Endothelial cell of umbilical vein (primary cell): Measurements from ENCODE around the gene CSRP1. TPM values are rescaled to one million over a fixed set of nuclear protein-coding genes. Genes with fewer than 3 reads are reported as not detected.
"Not testable (repeated sequence)": the region's sequence is repeated elsewhere in the genome, so short reads cannot be mapped to it uniquely, and the experiment has no call there.

ENCODE experiments used
- BruUV-seq: library from RNA; stranded (reverse); fragments of 400-500 nt; replicated peaks from 2 replicates; lab custom pipeline; 2021; lab: Mats Ljungman, UMichigan
- CTCF ChIA-PET: fragments of 300-600, 350-600 bp; sonication (Branson Sonifier 250); formaldehyde crosslinking; loops from one replicate; lab custom pipeline; 2021; ENCODE audit warnings: antibody characterized with exemption, inconsistent platforms; lab: Charles Lee
- POLR2A ChIA-PET: fragments of 300-600, 350-600 bp; sonication (Branson Sonifier 250); formaldehyde crosslinking; loops from one replicate; lab custom pipeline; 2021; ENCODE audit warnings: antibody characterized with exemption, inconsistent platforms; lab: Charles Lee
- DNase-seq: peaks from one replicate; pipeline ENCODE4 v3.0.0-alpha.2; 2011; ENCODE audit warnings: low read depth, low spot score
- FAIRE-seq: peaks from 2 replicates; lab custom pipeline; 2011; peaks lifted over from hg19 to GRCh38; lab: Jason Lieb, UNC
- H2AFZ ChIP-seq: 2 replicates; pipeline ENCODE4 v1.6.0; 2012; ENCODE audit warnings: low read depth, low read length, control low read depth, inconsistent platforms
- H3K27ac ChIP-seq: 2 replicates; pipeline ENCODE4 v1.5.1; 2011; ENCODE audit warnings: low read depth, mild to moderate bottlenecking, control low read depth, low read length, moderate library complexity; ENCODE audit not compliant: insufficient read depth
- H3K27me3 ChIP-seq, 2 experiments: 2 replicates each; pipeline versions ENCODE4 v1.6.0 to v1.6.1; 2011; ENCODE audit warnings: low read length in 2 of 2, mixed read lengths in 1 of 2; ENCODE audit not compliant: control insufficient read depth in 2 of 2, insufficient read depth in 2 of 2
- H3K36me3 ChIP-seq, 2 experiments: 2 replicates in 1 of 2; 3 replicates in 1 of 2; pipeline ENCODE4 v1.5.1; 2011; ENCODE audit warnings: low read length in 2 of 2, mild to moderate bottlenecking in 1 of 2, moderate library complexity in 1 of 2; ENCODE audit not compliant: control insufficient read depth in 2 of 2, insufficient read depth in 2 of 2; ENCODE audit errors: extremely low read depth in 1 of 2
- H3K4me1 ChIP-seq: 3 replicates; pipeline ENCODE4 v1.5.1; 2011; ENCODE audit warnings: mild to moderate bottlenecking, low read length; ENCODE audit not compliant: control insufficient read depth, insufficient read depth; ENCODE audit errors: extremely low read depth
- H3K4me2 ChIP-seq: 2 replicates; pipeline ENCODE4 v1.6.1; 2011; ENCODE audit warnings: low read length, control low read depth, mixed read lengths; ENCODE audit not compliant: insufficient read depth
- H3K4me3 ChIP-seq, 3 experiments: fragments of 200-600 bp in 1 of 3; sonication (generic), shearing (Covaris generic) in 1 of 3; replicated peaks in 1 of 3; 2 replicates each; pipeline ENCODE4 v1.5.1; 2011 to 2016; ENCODE audit warnings: control low read depth in 3 of 3, low read length in 3 of 3, mild to moderate bottlenecking in 2 of 3, inconsistent platforms in 1 of 3, low read depth in 1 of 3, moderate library complexity in 1 of 3; ENCODE audit not compliant: insufficient read depth in 1 of 3
- H3K79me2 ChIP-seq: 2 replicates; pipeline ENCODE4 v1.6.0; 2012; ENCODE audit warnings: low read length, inconsistent platforms; ENCODE audit not compliant: control insufficient read depth, insufficient read depth
- H3K9ac ChIP-seq: replicated peaks from 2 replicates; pipeline ENCODE3; 2011; ENCODE audit warnings: low read length, control low read depth; ENCODE audit not compliant: insufficient read depth; ENCODE audit errors: extremely low read depth
- H3K9me1 ChIP-seq: replicated peaks from 3 replicates; pipeline ENCODE4 v1.6.0; 2011; ENCODE audit warnings: mild to moderate bottlenecking, low read length; ENCODE audit not compliant: control insufficient read depth, insufficient read depth; ENCODE audit errors: extremely low read depth
- H3K9me3 ChIP-seq: replicated peaks from 2 replicates; pipeline ENCODE4 v1.5.1; 2012; ENCODE audit warnings: low read length, inconsistent platforms; ENCODE audit not compliant: control insufficient read depth, insufficient read depth
- H4K20me1 ChIP-seq: replicated peaks from 2 replicates; pipeline ENCODE3; 2011; ENCODE audit warnings: mild to moderate bottlenecking, low read length; ENCODE audit not compliant: control insufficient read depth, insufficient read depth; ENCODE audit errors: extremely low read depth
- JUN ChIP-seq: IDR thresholded peaks from 2 replicates; pipeline ENCODE4 v1.6.1; 2011; ENCODE audit warnings: borderline replicate concordance, low read depth; ENCODE audit not compliant: insufficient read length, insufficient read depth
- POLR2A ChIP-seq: IDR thresholded peaks from 2 replicates; pipeline ENCODE4 v1.6.1; 2012; ENCODE audit warnings: low read depth, mild to moderate bottlenecking, control low read depth, low read length
- dilution Hi-C: fragments of 300-500 bp; cut with MboI; formaldehyde crosslinking; loops from one replicate; pipeline ENCODE4 v1.15.0; 2019; ENCODE audit warnings: low sequenced_read_pairs; ENCODE audit not compliant: extremely low pct_ligation_motif_present
- intact Hi-C: fragments of 100-400 bp; cut with micrococcal nuclease; formaldehyde crosslinking; loops from one replicate; pipeline ENCODE4 v1.10.0; 2022
- polyA plus RNA-seq, 4 experiments: library from polyadenylated mRNA; depleted of rRNA in 3 of 4; stranded (reverse) in 3 of 4; unstranded in 1 of 4; fragments of >200 nt; gene quantifications; 2 replicates each; pipeline versions ENCODE4 v1.2.1 to v1.2.3, GENCODE V29; 2011 to 2012; ENCODE audit warnings: missing spikeins in 1 of 4
- total RNA-seq: library from RNA; stranded (reverse); gene quantifications from 2 replicates; pipeline ENCODE4 v1.2.3, GENCODE V29; 2021
- TF ChIP-seq, protein P1 (sequence below): IDR thresholded peaks from 2 replicates; pipeline ENCODE4 v1.6.1; 2011; ENCODE audit not compliant: insufficient read depth, insufficient read length

CSRP1 gene
- total and polyA plus RNA-seq, 2 donors (not counting 3 experiments of a cell fraction or from before 2014, with no cell fraction given): 393 to 510 TPM

DNA sequence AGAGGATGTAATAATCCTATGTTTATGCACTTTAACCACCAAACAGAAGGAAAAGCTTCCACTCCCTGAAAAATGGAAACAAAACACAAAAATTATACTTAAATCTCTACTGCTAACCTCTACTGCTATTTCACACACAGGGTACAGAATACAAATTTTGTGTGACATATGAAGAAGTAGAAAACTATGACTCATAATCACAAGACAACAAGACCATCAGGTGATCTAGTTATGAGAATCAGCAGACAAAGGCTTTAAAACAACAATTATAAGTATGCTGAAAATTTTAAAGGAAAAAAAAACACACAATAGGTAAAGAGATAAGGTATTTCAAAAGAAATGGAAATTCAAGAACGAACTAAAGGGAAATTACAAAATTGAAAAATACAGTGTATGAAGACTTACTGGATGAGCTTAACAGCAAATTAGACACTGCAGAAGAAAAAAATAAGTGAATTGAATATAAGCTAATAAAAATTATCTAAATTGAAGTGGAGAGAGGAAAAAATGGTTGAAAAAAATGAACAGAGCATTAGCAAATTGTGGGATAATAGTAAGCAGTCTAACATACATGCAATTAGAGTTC is 18.4 kb upstream of the CSRP1 start:
- H3K4me2 ChIP-seq: no peak overlapping the region
- no peaks in the 10 kb centered on the region for H3K79me2 ChIP-seq
- H3K27ac ChIP-seq: no peak overlapping the region
- CTCF ChIA-PET: interaction anchor here (1.0 to 5.2 kb wide), 5 partner anchors 12 to 268 kb away, joined by 3 to 31 read pairs (median 3); no protein-coding TSS in a partner anchor
- H3K9ac ChIP-seq: no peak overlapping the region
- no peaks in the 10 kb centered on the region for H3K4me1 ChIP-seq
- no peak overlapping the region for H2AFZ ChIP-seq
- H3K9me3 ChIP-seq: no peaks in the 10 kb centered on the region
- POLR2A ChIA-PET: no interaction called here
- TF ChIP-seq JUN (peak; percentile 25), POLR2A (no peak)
- TF ChIP-seq, protein P1, sequence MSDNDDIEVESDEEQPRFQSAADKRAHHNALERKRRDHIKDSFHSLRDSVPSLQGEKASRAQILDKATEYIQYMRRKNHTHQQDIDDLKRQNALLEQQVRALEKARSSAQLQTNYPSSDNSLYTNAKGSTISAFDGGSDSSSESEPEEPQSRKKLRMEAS: no peak
- intact Hi-C loops: no loop called here
- FAIRE-seq: no peak
- dilution Hi-C loops: no loop called here
- no peak for DNase-seq
- no peaks in the 10 kb centered on the region for H3K36me3 ChIP-seq
- H4K20me1 ChIP-seq: no peaks in the 10 kb centered on the region
- no peak overlapping the region for H3K4me3 ChIP-seq
- BruUV-seq: no TSS peak
- no peaks in the 10 kb centered on the region for H3K27me3 ChIP-seq
- no peaks in the 10 kb centered on the region for H3K9me1 ChIP-seq

DNA sequence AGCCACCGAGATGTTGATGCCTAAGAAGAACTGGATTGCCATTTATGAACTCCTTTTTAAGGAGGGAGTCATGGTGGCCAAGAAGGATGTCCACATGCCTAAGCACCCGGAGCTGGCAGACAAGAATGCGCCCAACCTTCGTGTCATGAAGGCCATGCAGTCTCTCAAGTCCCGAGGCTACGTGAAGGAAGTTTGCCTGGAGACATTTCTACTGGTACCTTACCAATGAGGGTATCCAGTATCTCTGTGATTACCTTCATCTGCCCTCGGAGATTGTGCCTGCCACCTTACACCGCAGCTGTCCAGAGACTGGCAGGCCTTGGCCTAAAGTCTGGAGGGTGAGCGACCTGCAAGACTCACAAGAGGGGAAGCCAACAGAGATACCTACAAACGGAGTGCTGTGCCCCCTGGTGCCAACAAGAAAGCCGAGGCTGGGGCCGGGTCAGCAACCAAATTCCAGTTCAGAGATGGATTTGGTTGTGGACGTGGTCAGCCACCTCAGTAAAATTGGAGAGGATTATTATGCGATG is 13.2 kb upstream of the CSRP1 start:
- H3K79me2 ChIP-seq, intact Hi-C loops, H3K4me2 ChIP-seq, POLR2A ChIA-PET, H3K27me3 ChIP-seq, CTCF ChIA-PET, H3K9me3 ChIP-seq, H3K4me1 ChIP-seq, H2AFZ ChIP-seq, H3K27ac ChIP-seq, H3K9me1 ChIP-seq, H4K20me1 ChIP-seq, H3K4me3 ChIP-seq, dilution Hi-C loops, H3K36me3 ChIP-seq, FAIRE-seq, DNase-seq, H3K9ac ChIP-seq, BruUV-seq: not testable (repeated sequence)
